Erythroblast (primary cell): Measurements from ENCODE around the gene ARMH3.

Source experiments
- GATA1 ChIP-seq: IDR thresholded peaks from 2 replicates; pipeline ENCODE4 v1.6.1; 2011; ENCODE audit warnings: low read depth, mild to moderate bottlenecking, control low read depth, low read length, moderate library complexity
- POLR2A ChIP-seq: IDR thresholded peaks from 2 replicates; pipeline ENCODE4 v1.6.1; 2011; ENCODE audit warnings: mild to moderate bottlenecking, low read length

DNA sequence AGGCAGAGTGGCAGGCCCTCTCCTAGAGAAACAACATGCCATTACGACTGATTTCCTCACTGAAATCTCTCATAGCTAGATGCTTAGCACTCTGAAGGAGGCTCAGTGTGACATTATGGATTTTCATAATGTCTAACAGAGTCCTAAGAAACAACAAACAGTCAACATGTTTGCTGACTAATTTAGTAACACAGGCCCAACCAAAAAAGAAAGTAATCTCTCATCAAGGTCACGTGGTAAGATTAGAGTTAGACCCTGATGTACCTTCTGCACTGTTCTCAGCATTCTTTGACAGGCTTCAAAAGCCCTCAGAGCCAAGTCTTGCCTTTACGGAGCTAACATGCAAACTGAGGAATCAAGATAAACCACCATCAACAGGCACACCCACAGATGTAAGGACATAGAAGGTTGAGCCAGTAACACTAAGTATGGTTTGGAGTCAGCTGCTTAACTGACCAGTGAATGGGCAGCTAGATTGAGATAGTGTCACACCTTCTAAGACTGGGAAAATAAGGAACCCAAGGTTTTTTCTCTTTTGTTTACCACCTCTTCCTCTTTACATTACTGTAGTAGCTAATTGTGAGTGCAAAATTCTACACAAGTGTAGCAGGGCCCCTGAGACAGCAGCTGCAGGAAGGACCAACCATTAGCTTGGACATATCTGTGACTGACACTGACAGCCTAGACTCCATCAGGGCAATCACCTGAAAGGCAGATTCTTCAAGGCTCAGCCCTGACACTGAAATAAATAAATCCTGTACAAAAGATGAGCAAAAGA, 197.1 kb downstream of the ARMH3 start:
- TF ChIP-seq POLR2A (no peak), GATA1 (no peak)
